Vagina (tissue), 2 donors: ENCODE measurements around the gene FLT1.

ENCODE experiments used
- CTCF ChIP-seq, 3 experiments: fragments of 450-650 bp in 2 of 3; fragments of 200-600 bp in 1 of 3; sonication (generic) in 1 of 3; IDR thresholded peaks; one replicate each; pipeline ENCODE4 v1.5.1; 2017 to 2019; ENCODE audit warnings: antibody characterized with exemption in 3 of 3, mild to moderate bottlenecking in 2 of 3, moderate library complexity in 2 of 3
- POLR2A ChIP-seq, 2 donors: fragments of 450-650 bp; IDR thresholded peaks; one replicate each; pipeline ENCODE4 v1.6.1; 2017; ENCODE audit warnings: antibody characterized with exemption in 2 of 2, mild to moderate bottlenecking in 2 of 2, moderate library complexity in 2 of 2

DNA sequence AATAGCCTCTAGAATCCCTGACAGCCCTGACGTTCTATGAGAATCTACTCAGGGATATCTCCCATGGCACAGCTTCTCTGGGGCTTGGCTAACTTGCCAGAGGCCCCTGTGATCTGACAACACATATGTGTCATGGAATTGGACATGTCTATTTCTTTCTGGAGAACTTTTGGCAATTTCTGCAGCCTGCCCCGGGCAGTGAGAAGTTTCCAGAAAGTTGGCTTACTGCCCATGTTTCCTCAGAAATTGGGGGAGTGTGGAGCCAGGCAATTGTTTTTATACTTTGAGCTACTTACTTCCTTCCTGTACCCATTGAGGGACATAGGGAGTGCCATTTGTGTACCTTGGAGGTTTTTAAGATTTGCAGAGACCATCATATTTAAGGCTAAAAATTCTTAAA lies 98.9 kb downstream of the FLT1 start:
- no peak for TF ChIP-seq CTCF (IDR thresholded peaks at IDR 0.05)
- TF ChIP-seq POLR2A (IDR thresholded peaks at IDR 0.05): no peak
